ENCODE data around the gene HPCAL1.
"Not testable (repeated sequence)": the region's sequence is repeated elsewhere in the genome, so short reads cannot be mapped to it uniquely, and the experiment has no call there.

The HPCAL1 gene

GRCh38 chr2:10447895-10448575 lies 145.3 kb downstream of the HPCAL1 start, which contains the start of gene ODC1:
TSS of gene ODC1 (minus strand) at chr2:10448327. CDS start at chr2:10445032, 3,295 bp downstream.
- peak; percentile 89 for DNase-seq

GRCh38 chr2:10448576-10449485 lies 146.1 kb downstream of the HPCAL1 start:
- DNase-seq = peak; percentile 81

- DNase-seq = no peak
These were observed 146.8 kb downstream of the HPCAL1 start for GRCh38 chr2:10449486-10449831.

GRCh38 chr2:10449838-10450691 lies 147.4 kb downstream of the HPCAL1 start:
- DNase-seq = no peak

GRCh38 chr2:10451819-10452218 lies 149.1 kb downstream of the HPCAL1 start:
- no peak for DNase-seq

- DNase-seq = peak; percentile 93
These were observed 149.6 kb downstream of the HPCAL1 start for GRCh38 chr2:10452312-10452711.

GRCh38 chr2:10452956-10453904 lies 150.5 kb downstream of the HPCAL1 start:
- DNase-seq = no peak

GRCh38 chr2:10453905-10454298 lies 151.2 kb downstream of the HPCAL1 start:
- DNase-seq = no peak

GRCh38 chr2:10454505-10454904 lies 151.8 kb downstream of the HPCAL1 start:
- DNase-seq = peak; percentile 22

GRCh38 chr2:10457195-10457594 lies 154.5 kb downstream of the HPCAL1 start:
- not testable (repeated sequence) for DNase-seq

GRCh38 chr2:10457846-10458598 lies 155.3 kb downstream of the HPCAL1 start:
- no peak for DNase-seq

GRCh38 chr2:10460366-10460796 lies 157.7 kb downstream of the HPCAL1 start:
- no peak for DNase-seq

- DNase-seq = no peak
These were observed 159.7 kb downstream of the HPCAL1 start for GRCh38 chr2:10462178-10463083.

GRCh38 chr2:10465910-10466309 lies 163.2 kb downstream of the HPCAL1 start:
- no peak for DNase-seq

GRCh38 chr2:10466801-10467200 lies 164.1 kb downstream of the HPCAL1 start:
- no peak for DNase-seq

- DNase-seq = no peak
These were observed 164.7 kb downstream of the HPCAL1 start for GRCh38 chr2:10467401-10467800.

- DNase-seq = no peak
These were observed 166.6 kb downstream of the HPCAL1 start for GRCh38 chr2:10469301-10469700.

- DNase-seq = no peak
These were observed 167.4 kb downstream of the HPCAL1 start for GRCh38 chr2:10469955-10470608.

- no peak for DNase-seq
These were observed 168.4 kb downstream of the HPCAL1 start for GRCh38 chr2:10471046-10471571.
